NCI-H82 (cell line): Measurements from ENCODE around the gene HSP90AA1.
"Not testable (repeated sequence)": the region's sequence is repeated elsewhere in the genome, so short reads cannot be mapped to it uniquely, and the experiment has no call there.

Source experiments
- DNase-seq: peaks from one replicate; lab custom pipeline; 2025; lab: John Stamatoyannopoulos, UW

The HSP90AA1 gene

DNA sequence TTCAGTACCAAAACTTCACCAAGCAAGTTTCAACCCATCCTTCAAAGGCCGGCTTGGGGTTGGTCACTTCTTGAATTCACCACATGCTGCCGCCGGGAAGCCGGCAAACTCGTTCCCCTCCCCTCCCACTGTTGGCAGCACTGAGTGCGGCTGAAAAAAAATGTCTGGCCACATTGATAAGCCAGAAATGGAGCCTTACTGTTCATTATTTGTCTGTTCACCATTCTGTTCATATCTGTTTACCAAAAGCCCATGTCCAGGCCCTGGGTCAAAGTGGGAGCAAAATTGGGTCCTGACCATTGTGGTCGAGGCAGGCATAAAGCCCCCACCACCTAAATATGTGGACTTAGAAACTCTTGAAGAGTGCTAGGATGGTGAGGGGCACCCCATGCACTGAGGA lies 7.3 kb upstream of the HSP90AA1 start:
- DNase-seq, result no peak

DNA sequence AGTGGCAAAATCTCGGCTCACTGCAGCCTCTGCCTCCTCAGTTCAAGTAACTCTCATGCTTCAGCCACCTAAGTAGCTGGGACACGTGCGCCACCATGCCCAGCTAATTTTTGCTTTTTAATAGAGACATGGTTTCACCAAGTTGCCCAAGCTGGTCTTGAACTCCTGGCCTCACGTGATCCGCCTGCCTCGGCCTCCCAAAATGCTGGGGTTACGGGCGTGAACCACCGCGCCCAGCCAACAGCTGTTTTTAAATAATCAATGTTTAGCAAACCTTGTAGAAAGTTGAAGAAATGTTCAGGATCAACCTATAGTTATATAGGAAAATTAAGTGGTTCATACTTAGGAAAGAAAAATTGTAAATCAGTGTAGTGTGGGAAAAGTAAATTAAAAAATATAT lies 6.0 kb upstream of the HSP90AA1 start:
- DNase-seq, result no peak

DNA sequence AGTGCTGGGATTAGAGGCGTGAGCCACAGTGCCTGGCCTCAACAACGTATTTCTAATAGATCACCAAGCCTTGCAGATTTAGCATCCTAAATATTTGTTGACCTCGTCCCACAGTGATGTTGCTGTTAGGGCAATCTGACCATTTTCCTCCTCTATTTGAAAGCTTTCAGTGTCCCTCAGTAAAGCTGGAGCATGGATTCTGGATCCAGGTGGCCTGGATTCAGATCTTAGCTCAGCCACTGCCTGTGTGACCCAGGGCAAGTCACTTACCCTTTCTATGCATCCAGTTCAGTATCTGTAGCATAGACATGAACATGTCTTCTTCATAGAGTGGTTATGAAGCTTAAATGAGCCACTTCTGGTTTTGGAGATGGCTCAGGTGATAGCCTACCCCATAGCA lies 3.9 kb upstream of the HSP90AA1 start:
- no peak for DNase-seq

DNA sequence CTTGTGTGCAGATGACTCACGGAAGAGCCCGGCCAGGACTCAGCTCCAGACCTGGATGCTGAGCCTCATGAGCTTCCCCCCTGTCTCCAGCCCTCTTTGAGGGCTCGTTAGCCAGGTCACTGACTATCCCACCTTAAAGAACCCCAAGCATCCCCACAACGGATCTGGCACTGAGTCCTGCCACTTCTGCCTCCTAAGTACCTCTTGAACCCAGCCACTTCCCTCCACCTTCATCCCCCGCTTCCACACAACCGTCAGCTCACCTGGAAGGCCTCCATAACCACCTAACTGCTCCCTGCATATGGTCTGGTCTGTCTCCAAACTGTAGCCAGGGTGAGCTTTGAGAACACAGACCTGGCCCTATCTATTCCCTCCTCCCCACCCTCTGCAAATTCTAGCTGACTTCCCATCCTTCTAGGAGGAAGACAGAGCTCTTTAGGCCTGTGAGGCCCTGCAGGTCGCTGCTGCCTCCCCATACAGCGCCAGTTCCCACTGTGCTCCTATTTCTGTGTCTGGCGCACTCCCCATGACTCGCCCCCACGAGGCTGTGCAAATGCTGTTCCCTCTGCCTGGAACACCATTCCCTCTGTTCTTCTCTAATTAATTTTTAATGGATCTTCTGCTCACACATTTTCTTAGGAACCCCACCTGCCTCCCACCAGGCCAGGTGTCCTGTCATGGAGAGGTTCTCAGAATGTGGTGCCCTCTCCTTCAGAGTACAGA lies 2.9 kb upstream of the HSP90AA1 start:
- DNase-seq, result no peak

DNA sequence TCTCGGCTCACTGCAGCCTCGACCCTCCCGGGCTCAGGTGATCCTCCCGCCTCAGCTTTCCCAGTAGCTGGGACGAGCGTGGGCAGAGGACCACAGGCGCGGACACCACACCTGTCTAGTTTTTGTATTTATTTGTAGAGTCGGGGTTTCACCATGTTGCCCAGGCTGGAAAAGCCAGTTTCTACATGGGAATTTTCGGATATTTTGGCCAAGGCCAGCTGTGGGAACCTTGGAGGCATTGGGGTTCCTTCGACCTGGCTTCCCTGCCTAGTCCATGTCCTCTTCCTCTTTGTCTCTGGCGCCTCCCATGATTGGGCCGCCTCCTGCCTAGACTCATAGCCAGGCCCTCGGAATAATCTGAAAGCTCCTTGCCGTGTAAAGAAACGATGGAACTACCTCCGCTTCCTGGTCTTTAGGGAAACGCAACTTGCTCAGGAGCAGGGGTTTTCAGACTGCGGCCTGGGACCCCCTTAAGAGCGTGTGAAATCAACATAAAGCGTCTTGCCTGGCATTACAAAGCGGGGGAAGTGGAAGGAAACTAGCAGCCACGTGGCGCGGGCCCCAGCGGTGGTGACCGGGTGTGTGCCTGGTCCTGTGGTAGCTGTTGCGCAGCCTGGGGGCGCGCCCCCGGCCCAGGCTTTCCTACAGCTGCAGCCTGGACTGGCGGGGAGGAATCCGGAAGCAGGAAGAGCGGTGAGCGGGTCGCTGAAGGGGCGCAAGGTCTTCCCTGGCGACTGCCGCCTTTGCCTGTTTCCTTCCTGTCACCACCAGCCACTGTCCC lies 1.4 kb upstream of the HSP90AA1 start:
- DNase-seq, result no peak

DNA sequence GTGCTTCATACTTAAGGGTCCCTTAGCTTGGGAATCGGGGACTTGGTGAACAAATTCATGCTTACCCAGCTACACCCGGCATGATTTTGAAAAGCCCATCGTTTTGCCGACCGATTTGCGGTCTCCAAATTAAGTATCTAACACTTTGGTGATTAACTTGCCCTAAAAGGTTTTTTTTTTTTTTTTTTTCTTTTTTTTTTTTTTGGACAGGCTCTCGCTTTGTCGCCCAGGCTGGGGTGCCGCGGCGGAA lies 843 bp upstream of the HSP90AA1 start:
- DNase-seq, result no peak

DNA sequence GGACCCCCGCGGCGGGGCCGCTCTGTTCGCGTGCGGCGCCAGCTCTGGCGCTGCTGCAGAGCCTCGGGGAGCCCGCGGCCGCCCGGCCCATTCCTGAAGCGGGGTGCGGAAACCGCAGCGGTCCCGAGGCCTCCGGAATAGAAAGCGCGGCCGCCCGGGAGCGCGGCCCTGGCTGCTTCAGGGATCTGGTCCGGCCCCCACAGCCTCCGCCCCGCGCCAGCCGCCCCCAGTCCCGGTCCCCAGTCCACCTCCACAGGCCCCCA lies 204 bp downstream of the HSP90AA1 start:
- no peak for DNase-seq

GRCh38 chr14:102085948-102086708 lies 716 bp downstream of the HSP90AA1 start:
- peak; percentile 22 for DNase-seq

GRCh38 chr14:102085488-102085887 lies 1.4 kb downstream of the HSP90AA1 start:
- DNase-seq, result no peak

DNA sequence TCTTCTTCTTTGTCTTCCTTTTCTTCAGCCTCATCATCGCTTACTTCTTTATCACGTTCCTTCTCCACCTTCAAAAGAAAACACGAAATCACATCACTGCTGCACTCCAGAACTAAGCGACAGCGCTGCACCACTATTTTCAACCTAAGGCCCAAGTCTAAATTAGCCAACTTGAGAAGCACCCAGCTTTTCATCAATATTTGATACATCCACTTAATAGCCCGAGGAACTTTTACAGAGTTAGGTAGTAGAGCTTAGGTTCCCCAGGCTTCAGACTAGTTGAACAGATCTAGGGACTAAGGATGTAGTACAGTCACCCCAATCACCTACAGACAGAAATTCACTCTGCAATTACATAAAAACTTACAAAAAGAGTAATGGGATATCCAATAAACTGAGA lies 1.9 kb downstream of the HSP90AA1 start:
- DNase-seq, result no peak

DNA sequence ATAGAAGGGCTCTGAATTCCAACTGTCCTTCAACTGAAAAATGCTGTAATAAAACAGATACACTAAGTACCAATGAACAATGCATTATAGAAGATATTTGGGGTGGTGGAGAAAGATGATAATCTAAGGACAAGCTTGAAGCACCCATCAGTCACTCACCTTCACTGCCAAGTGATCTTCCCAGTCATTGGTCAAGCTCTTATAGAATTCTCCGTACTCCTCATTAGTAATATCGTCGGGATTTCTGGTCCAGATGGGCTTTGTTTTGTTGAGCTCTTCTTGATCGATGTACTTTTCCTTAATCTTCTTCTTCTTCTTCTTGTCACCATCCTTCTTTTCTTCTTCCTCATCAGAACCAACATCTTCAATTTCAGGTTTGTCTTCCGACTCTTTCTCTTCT lies 2.3 kb downstream of the HSP90AA1 start:
- not testable (repeated sequence) for DNase-seq

GRCh38 chr14:102081231-102082080 lies 5.4 kb downstream of the HSP90AA1 start:
- DNase-seq, result no peak

- no peak for DNase-seq
Measured at GRCh38 chr14:102080183-102081080, 6.4 kb downstream of the HSP90AA1 start.

DNA sequence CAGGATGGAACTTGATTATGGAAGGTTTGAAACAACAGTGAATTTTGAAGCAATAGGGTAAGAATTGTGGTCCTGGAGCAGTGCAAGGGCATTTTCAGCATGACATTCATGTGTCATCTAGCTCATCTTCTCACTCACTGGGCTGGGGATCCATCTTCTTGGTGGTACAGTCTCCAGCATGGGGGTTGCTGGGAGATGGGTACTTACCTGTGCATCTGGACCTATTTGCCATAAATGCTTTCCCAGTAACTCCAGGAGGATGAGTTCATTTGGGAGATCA lies 7.2 kb downstream of the HSP90AA1 start:
- DNase-seq, result no peak

GRCh38 chr14:102078831-102079699 lies 7.8 kb downstream of the HSP90AA1 start:
- no peak for DNase-seq

DNA sequence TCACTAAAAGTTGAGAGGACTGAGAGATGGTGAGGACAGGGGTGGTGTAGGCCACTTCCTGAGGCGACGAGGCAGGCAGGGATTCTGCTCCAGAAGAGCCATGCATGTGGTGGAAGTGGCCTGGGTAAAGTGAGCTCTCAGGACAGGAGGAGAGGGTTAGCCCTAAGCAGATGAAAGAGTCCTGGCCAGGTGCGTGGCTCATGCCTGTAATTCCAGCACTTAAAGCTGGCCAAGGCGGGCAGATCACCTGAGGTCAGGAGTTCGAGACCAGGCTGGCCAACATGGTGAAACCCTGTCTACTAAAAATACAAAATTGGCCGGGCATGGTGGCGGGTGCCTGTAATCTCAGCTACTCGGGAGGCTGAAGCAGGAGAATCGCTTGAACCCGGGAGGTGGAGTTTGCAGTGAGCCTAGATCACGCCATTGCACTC lies 8.5 kb downstream of the HSP90AA1 start:
- DNase-seq, result peak; percentile 20

GRCh38 chr14:102077382-102077709 lies 9.5 kb downstream of the HSP90AA1 start:
- peak; percentile 23 for DNase-seq

- no peak for DNase-seq
Measured at GRCh38 chr14:102075155-102075554, 11.7 kb downstream of the HSP90AA1 start.

DNA sequence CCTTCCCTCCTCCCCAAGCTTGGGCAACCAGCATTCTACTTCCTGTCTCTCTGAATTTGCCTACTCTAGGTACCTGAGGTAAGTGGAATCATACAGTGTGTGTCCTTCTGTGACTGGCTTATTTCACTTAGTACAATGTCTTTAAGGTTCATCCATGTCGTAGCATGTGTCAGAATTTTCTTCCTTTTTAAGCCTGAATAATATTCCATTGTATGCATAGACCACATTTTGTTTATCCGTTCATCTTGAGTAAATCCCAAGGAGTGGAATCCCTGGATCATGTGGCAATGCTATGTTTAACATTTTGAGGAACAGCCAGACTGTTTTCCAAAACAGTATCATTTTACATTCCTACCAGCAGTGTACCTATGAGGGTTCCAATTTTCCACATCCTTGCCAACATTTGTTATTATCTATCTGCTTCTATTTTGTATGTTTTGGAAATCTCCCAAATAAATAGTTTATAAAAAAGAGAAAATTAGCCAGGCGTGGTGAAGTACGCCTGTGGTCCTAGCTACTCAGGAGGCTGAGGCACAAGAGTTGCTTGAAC lies 12.4 kb downstream of the HSP90AA1 start:
- DNase-seq, result no peak

GRCh38 chr14:102071283-102071998 lies 15.4 kb downstream of the HSP90AA1 start:
- no peak for DNase-seq
